ENCODE data around the gene RAB11FIP2.

DNA sequence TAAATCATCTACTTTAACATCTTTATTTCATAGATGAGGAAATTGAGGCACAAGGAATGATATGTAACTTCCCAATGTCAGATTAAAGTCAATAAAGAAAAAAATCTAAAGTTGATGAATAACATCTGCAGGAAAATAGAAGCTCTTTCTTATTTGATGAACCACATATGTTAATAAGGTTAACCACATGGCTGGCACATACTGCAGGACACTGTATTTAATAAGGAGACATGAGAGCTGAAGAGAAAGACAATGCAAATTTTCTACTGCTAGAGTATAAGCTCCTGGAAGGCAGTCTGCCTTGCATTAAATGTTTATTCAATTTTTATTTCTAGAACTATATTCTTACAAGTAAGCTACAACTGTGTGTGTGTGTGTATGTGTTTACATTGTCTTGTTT is 4.4 kb downstream of the RAB11FIP2 start:
- TF ChIP-seq, protein P1, sequence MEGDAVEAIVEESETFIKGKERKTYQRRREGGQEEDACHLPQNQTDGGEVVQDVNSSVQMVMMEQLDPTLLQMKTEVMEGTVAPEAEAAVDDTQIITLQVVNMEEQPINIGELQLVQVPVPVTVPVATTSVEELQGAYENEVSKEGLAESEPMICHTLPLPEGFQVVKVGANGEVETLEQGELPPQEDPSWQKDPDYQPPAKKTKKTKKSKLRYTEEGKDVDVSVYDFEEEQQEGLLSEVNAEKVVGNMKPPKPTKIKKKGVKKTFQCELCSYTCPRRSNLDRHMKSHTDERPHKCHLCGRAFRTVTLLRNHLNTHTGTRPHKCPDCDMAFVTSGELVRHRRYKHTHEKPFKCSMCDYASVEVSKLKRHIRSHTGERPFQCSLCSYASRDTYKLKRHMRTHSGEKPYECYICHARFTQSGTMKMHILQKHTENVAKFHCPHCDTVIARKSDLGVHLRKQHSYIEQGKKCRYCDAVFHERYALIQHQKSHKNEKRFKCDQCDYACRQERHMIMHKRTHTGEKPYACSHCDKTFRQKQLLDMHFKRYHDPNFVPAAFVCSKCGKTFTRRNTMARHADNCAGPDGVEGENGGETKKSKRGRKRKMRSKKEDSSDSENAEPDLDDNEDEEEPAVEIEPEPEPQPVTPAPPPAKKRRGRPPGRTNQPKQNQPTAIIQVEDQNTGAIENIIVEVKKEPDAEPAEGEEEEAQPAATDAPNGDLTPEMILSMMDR (IDR thresholded peaks at IDR 0.05), result no peak
- TF ChIP-seq POLR2A (IDR thresholded peaks at IDR 0.05), result no peak

Measured in body of pancreas (tissue), 4 donors.